GM18519 (cell line): Measurements from ENCODE around the gene COL20A1.
"Not testable (repeated sequence)": the region's sequence is repeated elsewhere in the genome, so short reads cannot be mapped to it uniquely, and the experiment has no call there.

Experiments
- ATAC-seq: cut with Tn5 transposase; IDR thresholded peaks from one replicate; pipeline ENCODE4 v1.9.1; 2021; ENCODE audit warnings: mild to moderate bottlenecking, moderate library complexity; ENCODE audit not compliant: unreplicated experiment, low FRiP score

COL20A1 gene

DNA sequence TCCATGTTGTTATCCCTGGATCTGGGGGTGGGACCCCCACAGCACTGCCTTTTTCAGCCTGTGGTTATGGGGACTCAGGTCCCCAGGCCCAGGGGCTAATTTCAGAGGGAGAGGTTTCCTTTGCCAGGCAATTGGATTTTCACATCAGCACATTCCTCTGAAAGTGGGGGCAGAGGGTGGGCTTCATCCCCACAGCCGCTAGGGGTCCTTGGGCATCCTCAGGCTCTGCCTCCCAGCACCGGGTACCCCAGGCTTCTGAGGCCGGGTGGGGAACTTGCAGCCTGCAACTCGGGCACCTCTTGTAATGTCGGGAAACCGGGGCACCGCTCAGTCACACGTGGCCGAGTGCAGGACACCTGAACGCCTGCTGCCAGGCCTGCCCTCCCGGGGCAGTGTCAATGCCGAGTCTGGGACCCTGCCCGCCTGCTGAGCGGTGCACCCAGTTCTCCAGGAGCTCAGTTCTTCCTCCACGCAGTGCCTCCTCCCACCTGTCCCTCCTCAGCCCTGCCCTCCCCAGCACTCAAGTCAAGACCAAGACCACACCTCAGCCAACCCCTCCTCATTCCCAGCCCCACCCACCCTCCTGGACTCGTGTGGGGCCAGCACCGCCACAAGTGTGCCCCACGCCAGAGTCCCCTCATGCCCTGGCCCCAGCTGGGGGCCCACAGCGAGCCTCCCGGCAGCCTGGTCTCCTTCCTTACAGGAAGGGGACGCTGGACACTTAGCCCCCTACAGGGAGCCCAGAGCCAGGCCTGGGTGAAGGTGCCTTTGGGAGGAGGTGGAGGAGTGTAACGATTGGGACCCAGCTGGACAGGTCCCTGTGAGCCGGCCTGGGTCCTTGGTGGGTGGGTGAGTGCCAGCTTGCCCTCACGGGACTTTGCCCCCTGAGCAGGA, 77.0 kb downstream of the COL20A1 start:
- no peak for ATAC-seq

GRCh38 chr20:63370618-63371187, 77.7 kb downstream of the COL20A1 start:
- ATAC-seq, result no peak

DNA sequence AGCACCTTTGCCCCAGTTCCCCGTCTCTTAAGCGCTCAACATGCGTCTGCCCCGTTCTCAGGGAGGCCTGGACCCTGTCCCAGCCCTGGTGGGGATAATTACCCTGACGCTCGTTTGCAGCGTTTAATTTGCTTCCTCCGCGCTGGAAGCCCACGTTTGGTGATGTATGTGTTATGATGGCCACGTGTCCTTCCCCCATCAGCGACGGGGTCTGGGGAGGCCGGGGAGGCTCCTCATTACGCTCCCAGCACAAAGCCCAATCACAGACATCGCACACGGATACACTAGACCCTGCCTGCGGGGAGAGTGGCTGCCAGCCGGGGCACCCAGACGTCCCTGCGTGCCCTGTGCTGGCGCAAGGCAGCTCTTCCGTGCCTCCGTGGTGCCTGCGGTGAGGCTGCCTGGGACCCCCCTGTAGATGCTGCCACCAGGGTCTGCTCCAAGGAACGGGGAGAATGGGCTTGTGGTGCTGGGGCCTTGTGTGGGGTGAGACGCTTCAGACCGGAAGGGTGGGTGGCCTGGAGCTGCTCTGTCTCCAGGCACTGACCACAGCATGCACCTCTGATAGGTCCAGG, 78.4 kb downstream of the COL20A1 start:
- no peak for ATAC-seq

DNA sequence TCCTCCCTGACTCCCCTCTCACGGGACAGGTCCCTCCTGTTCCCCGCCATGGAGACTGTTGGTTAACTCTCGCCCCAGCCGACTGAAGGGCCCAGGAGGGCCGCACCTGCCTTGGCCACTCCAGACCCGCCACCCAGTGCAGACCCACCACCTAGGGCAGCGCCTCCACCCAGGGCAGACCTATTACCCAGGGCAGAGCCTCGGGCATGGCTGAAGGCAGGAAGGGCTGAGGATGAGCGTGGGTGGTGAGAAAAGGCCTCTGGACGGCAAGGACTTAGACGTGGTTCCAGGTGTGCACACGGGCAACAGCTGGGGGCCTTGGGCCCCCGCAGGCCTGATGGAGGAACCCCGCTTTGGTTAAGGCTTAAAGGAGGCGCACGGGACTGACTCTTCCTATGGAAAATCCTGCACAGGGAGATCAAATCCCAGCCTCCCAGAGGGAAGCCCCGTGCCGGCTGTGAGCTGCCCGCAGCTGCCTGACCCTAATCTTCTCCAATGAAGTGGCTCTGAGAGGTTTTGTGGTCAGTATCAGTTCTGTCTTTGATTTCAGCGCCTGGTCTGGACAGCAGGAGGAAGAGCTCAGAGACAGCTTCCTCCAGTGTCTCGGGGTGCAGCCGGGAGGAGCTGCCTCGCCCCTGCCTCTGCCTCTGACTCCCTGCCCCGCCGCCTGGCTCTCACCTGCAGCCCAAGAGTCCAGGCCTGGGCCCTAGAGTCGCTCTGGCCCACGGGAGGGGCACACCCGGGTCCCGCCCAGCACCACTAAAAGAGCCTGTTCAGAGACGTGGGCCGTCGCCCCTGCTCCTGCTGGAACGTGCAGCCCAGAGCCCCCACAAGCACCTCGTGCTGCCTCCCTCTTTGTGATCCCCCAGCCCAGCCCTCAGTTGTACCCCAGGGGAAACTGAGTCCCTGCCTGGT, 80.2 kb downstream of the COL20A1 start:
- ATAC-seq, result no peak

DNA sequence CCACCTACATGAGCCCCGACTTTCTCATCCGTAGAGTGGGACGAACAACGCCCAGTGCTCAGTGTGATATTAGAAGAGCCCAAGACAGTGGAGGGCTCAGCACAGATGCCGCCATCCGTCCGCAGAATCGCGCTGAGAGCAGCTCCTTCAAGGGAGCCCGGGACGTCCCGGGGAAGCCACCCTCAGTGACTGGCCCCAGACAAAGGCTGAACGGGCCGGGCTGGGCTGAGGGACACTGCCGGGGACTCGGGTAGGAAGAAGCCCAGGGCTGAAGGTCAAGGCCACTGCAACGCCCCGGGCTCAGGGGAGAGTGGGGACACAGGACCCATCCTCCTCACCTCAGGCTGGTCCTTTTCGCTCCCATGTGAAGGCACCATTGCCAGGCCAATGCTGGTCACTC, 81.0 kb downstream of the COL20A1 start:
- no peak for ATAC-seq

DNA sequence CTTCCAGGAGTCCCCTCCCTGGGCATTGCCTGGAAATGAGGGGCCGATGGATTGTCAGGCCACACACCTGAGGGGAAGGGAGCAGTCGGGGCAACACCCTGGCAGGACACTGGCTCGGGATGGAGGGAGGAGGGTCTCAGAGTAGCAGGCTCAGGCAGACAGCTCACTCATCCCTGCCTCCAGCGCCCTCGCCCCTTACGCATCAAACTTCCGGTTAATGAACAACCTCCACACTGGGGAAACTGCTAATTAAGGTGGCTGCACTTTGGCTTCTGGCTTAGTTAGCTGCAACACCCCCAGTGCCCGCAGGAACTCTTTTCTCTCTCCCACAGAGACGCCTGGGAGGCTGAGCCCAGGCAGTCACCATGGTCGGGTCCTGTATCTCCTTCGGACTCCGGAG, 81.5 kb downstream of the COL20A1 start:
- ATAC-seq, result no peak

GRCh38 chr20:63375438-63375837, 82.5 kb downstream of the COL20A1 start:
- ATAC-seq, result no peak

DNA sequence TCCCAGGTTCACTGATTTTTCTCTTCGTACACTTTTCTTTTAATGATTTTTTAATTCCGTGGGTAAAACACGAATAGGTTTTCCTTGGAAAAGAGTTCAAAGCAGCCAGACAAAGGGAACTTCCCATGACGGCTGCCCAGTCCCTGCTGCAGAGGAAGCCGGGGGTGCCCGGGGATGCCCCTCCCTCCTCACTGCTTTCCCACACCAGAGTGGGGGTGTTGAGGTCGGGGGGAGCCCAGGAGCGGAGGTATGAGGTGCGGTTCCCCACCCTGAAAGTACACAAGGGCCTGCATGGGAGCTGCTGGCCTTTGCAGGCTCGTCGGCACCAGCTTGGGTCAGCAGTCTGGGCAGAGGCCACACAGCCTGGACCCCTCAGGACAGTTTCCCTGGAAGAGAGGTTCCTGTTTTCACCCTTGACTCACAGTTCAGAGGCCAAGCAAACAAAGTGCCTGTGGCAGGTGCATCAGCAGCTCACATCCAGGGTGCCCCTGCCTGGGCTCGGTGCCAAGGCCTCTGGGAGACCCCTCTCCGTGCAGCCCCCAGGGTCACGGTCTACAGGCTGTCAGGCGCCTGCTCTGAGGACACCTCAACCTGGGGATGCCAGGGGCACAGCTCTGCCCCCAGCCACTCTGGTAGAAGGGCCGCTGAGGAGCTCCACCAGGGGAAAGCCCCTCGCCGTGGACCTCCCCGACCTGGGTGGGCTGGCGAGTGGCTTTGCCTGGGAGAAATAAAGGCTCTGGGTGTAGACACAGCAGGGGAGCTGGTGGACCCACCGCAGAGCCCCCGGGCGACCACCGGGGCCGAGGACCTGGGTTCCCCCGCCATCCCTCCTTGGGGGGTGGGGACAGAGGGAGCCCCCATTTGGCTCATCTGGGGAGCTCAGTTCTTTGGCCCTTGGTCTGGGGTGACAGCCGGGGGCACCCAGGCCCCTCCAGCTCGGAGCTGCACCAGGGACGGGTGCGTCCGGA, 83.6 kb downstream of the COL20A1 start:
- no peak for ATAC-seq

GRCh38 chr20:63377256-63377941, 84.4 kb downstream of the COL20A1 start:
- ATAC-seq, result no peak

- no peak for ATAC-seq
Observed at GRCh38 chr20:63377951-63378381, 85.0 kb downstream of the COL20A1 start.

DNA sequence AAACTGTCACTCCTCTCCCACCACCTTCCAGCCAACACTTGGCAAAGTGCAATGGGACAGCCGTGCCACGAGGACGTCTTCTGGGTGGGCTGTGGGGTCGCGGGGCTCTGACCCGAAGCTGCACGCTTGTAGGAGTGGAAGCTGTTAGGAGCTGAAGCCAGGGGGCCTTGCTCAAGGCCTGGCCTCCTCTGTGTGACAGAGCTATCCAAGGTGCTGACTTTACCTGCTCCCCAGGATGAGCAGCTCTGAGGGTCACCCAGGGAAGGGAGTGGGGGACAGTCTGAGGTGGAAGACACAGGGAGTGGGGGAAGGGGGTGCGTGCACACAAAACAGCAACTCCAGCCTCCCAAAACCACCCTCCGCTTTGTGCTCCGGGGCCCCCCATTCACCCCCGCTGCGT, 85.6 kb downstream of the COL20A1 start:
- no peak for ATAC-seq

- ATAC-seq, result no peak
Observed at GRCh38 chr20:63379296-63379695, 86.3 kb downstream of the COL20A1 start.

- not testable (repeated sequence) for ATAC-seq
Observed at GRCh38 chr20:63379872-63380271, 86.9 kb downstream of the COL20A1 start.

DNA sequence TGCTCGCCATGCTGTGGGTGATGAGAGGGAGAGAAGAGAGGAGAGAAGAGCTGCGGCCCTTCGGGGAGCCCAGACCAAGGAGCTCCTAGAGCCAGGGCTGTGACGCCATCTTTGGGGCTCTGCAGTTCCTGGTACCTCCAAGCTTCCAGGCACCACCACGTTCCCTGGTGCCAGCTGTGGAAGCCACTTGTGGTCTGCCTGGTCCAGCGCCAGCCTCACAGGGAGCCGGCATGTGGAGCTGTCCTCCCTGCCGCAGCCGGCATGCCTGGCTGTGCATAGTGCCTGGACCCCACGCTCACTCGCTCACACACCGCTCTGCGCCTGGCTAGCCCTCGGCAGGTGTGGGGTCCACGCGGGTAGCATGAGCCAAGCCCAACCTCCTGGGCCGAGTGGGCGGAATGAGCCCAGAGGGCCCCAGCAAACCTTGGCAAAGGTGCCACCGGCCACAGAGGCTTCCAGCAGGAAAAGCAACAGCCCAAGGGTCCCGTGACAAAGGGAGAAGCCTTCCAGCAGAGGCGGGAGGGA, 87.4 kb downstream of the COL20A1 start:
- ATAC-seq, result no peak

DNA sequence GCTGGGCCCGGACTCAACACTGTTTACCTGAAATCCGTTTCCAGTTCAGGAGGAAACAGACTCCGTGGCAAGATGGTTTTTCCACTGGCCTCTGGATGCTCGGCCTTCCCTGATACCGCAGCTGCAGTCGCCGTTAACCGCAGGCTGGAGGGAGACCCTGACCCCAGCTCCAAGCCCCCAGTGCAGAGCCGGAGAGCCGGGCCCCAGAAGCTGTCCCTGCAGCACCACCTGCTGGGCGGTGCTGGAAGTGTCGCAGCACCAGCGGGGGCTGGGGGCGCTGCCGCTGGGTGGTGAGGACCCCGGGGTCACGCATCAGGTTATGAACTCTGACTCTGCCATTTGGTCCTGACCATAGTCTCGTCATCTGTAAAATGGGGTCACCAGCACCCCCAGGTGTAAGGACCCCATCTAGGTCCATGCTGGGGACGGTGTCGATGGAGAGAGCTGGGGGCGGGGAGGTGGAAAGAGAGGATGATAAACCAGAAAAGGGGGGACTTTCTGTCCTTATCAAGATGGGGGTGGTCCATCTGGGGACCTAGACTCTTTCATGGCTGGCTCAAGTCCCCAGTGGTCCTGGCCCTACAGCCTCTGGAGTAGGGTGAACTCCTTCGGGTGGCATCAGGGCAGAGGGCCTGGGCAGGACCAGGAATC, 88.9 kb downstream of the COL20A1 start:
- no peak for ATAC-seq

GRCh38 chr20:63382551-63383300, 89.7 kb downstream of the COL20A1 start:
- ATAC-seq, result no peak

DNA sequence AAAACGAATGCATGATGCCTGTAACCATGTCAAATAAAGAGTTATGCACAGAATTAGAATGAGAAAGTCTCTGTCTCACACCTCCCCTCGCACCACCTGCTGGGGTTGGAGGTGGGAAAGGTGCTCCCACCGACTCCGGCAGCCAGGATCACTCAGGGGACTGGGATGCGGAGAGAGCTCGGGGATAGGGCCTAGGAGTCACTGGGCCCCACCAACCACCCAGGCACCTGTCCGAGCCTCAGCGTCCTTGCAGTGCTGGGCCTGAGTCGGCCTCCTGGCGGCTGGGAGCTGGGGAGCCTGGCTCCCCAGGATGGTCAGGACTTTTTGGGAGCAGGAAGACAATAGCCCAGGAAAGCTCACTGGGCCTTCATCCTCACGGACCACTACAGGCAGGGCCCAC, 90.6 kb downstream of the COL20A1 start:
- no peak for ATAC-seq

- ATAC-seq, result no peak
Observed at GRCh38 chr20:63384336-63384735, 91.3 kb downstream of the COL20A1 start.
